ENCODE measurements around the gene KRT34.

Gene KRT34

DNA sequence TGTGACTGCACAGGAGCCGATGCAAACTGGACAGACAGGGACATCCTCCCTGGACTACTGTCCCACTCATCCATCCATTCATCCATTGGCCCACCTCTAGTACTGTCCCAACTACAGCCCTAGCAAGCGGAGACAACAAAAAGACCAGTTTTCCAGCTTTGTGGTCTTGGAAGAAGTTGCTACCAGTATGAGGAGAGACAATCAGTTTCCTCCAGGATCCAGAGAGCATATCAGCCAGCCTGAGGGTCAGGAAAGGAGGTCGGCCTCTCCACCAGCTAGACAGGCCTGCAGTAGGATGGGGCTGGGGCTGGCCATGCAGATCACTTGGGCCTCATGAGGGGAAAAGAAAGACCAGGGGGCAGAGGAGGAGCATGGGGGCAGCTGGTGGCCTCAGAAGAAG, 48.3 kb downstream of the KRT34 start:
- Histone ChIP-seq H3K27ac (ENCODE audit: extremely low read depth, low read depth, low read length) (no peak overlapping the region), H3K9me3 (ENCODE audit: control insufficient read depth, insufficient read depth, low read depth, low read length) (no peaks in the 10 kb centered on the region), H3K4me1 (ENCODE audit: control insufficient read depth, insufficient read depth, low read length) (no peaks in the 10 kb centered on the region), H3K4me3 (ENCODE audit: low read depth, low read length) (no peak overlapping the region), H3K36me3 (ENCODE audit: control insufficient read depth in 2 of 2, insufficient read depth in 1 of 2, low read length in 2 of 2) (no peaks in the 10 kb centered on the region)
- TF ChIP-seq SCRT1 (tag by site-specific recombination; IDR thresholded peaks at IDR 0.05; ENCODE audit: borderline replicate concordance) (no peak), ZNF341 (tag by site-specific recombination; IDR thresholded peaks at IDR 0.05; ENCODE audit: low read depth) (no peak), PRDM2 (tag by site-specific recombination; IDR thresholded peaks at IDR 0.05; ENCODE audit: borderline replicate concordance) (no peak), SALL2 (tag by site-specific recombination; IDR thresholded peaks at IDR 0.05; ENCODE audit: borderline replicate concordance) (no peak), ZNF670 (tag by site-specific recombination; IDR thresholded peaks at IDR 0.05; ENCODE audit: low read depth) (no peak), ZNF366 (tag by site-specific recombination; conservative IDR thresholded peaks at IDR 0.05) (no peak), ZNF184 (tag by site-specific recombination; IDR thresholded peaks at IDR 0.05) (no peak), ZNF529 (tag by site-specific recombination; IDR thresholded peaks at IDR 0.05; ENCODE audit: insufficient replicate concordance) (no peak)
- CTCF ChIA-PET, result interaction anchor here (0.6 to 2.9 kb wide), 4 partner anchors 12 to 329 kb away, joined by 3 to 19 read pairs (median 4); no protein-coding TSS in a partner anchor
- POLR2A ChIA-PET, result no interaction called here

DNA sequence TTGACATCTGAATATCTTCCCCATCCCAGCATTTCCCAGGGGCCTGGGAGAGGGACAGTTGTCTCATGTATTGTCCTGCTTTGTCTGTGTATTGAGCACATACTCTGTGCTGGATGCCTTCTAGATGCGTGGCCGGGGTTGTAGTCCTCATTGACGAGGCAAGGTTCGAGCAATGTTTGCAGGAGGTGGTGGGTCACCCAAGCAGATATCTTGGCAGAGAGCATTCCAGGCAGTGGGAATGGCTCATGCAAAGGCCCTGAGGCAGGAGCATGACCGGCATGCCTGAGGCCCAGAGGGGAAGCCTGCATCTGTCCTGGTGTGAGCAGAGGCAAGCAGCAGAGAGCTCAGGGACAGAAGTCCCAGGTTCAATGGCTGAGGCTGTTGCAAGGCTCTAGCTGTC, 49.0 kb downstream of the KRT34 start:
- CTCF ChIA-PET, result interaction anchor here (0.6 to 2.9 kb wide), 5 partner anchors 11 to 329 kb away, joined by 3 to 19 read pairs (median 4); no protein-coding TSS in a partner anchor
- H3K4me1 ChIP-seq (ENCODE audit: control insufficient read depth, insufficient read depth, low read length), result no peaks in the 10 kb centered on the region
- H3K36me3 ChIP-seq (ENCODE audit: control insufficient read depth in 2 of 2, insufficient read depth in 1 of 2, low read length in 2 of 2), result no peaks in the 10 kb centered on the region
- no peak for TF ChIP-seq ZNF596 (tag by site-specific recombination; IDR thresholded peaks at IDR 0.05)
- TF ChIP-seq ZNF555 (tag by site-specific recombination; conservative IDR thresholded peaks at IDR 0.05), result no peak
- TF ChIP-seq ZNF623 (tag by site-specific recombination; IDR thresholded peaks at IDR 0.05), result peak; percentile 52
- no peak for TF ChIP-seq ZBTB8A (tag by site-specific recombination; IDR thresholded peaks at IDR 0.05)
- no peak for TF ChIP-seq ZNF335 (tag by site-specific recombination; conservative IDR thresholded peaks at IDR 0.05)
- TF ChIP-seq ZNF624 (tag by site-specific recombination; IDR thresholded peaks at IDR 0.05), result no peak
- TF ChIP-seq SETDB1 (IDR thresholded peaks at IDR 0.05; ENCODE audit: insufficient read length, low read length), result no peak
- TF ChIP-seq ZNF174 (tag by site-specific recombination; IDR thresholded peaks at IDR 0.05), result no peak
- no peak for TF ChIP-seq ZNF2 (tag by site-specific recombination; IDR thresholded peaks at IDR 0.05)
- H3K9me3 ChIP-seq (ENCODE audit: control insufficient read depth, insufficient read depth, low read depth, low read length), result no peaks in the 10 kb centered on the region
- POLR2A ChIA-PET, result no interaction called here
- no peak overlapping the region for H3K4me3 ChIP-seq (ENCODE audit: low read depth, low read length)
- no peak overlapping the region for H3K27ac ChIP-seq (ENCODE audit: extremely low read depth, low read depth, low read length)

GRCh38 chr17:41332239-41332638, 49.9 kb downstream of the KRT34 start:
- peak; percentile 84 for TF ChIP-seq ZNF623 (tag by site-specific recombination; IDR thresholded peaks at IDR 0.05)
- TF ChIP-seq ZNF366 (tag by site-specific recombination; conservative IDR thresholded peaks at IDR 0.05), result no peak
- ChIA-PET POLR2A (no interaction called here), CTCF (interaction anchor here (0.7 to 2.9 kb wide), 7 partner anchors 10 to 713 kb away, joined by 3 to 19 read pairs (median 6); no protein-coding TSS in a partner anchor)
- H3K4me3 ChIP-seq (ENCODE audit: low read depth, low read length), result no peak overlapping the region
- H3K36me3 ChIP-seq (ENCODE audit: control insufficient read depth in 2 of 2, insufficient read depth in 1 of 2, low read length in 2 of 2), result no peaks in the 10 kb centered on the region
- H3K9me3 ChIP-seq (ENCODE audit: control insufficient read depth, insufficient read depth, low read depth, low read length), result no peaks in the 10 kb centered on the region
- H3K4me1 ChIP-seq (ENCODE audit: control insufficient read depth, insufficient read depth, low read length), result no peaks in the 10 kb centered on the region
- H3K27ac ChIP-seq (ENCODE audit: extremely low read depth, low read depth, low read length), result no peak overlapping the region

Data from HEK293 (cell line).